ENCODE data around the gene SYT8.
"Not testable (repeated sequence)": the region's sequence is repeated elsewhere in the genome, so short reads cannot be mapped to it uniquely, and the experiment has no call there.

Gene SYT8

GRCh38 chr11:1874441-1875092, 39.8 kb downstream of the SYT8 start:
- DNase-seq = not testable (repeated sequence)

GRCh38 chr11:1875093-1875850, 40.5 kb downstream of the SYT8 start:
- no peak for DNase-seq

- DNase-seq = not testable (repeated sequence)
These were observed 41.1 kb downstream of the SYT8 start for GRCh38 chr11:1875851-1876301.

- no peak for DNase-seq
These were observed 41.7 kb downstream of the SYT8 start for GRCh38 chr11:1876361-1877063.

- no peak for DNase-seq
These were observed 42.7 kb downstream of the SYT8 start for GRCh38 chr11:1877211-1878136.

GRCh38 chr11:1878137-1879031, 43.6 kb downstream of the SYT8 start:
- DNase-seq = no peak

- DNase-seq = no peak
These were observed 44.7 kb downstream of the SYT8 start for GRCh38 chr11:1879342-1879940.

GRCh38 chr11:1879941-1880720, 45.3 kb downstream of the SYT8 start:
- no peak for DNase-seq

GRCh38 chr11:1880746-1881441, 46.1 kb downstream of the SYT8 start:
- no peak for DNase-seq

GRCh38 chr11:1881442-1882264, 46.9 kb downstream of the SYT8 start:
- no peak for DNase-seq

- DNase-seq = peak; percentile 57
These were observed 47.8 kb downstream of the SYT8 start for GRCh38 chr11:1882265-1883238.

- DNase-seq = no peak
These were observed 48.8 kb downstream of the SYT8 start for GRCh38 chr11:1883346-1884302.

- no peak for DNase-seq
These were observed 49.5 kb downstream of the SYT8 start for GRCh38 chr11:1884303-1884700.

- DNase-seq = not testable (repeated sequence)
These were observed 51.8 kb downstream of the SYT8 start for GRCh38 chr11:1886551-1886950.
